PC-3 (cell line): Measurements from ENCODE around the gene AIRE. TPM values are rescaled to one million over a fixed set of nuclear protein-coding genes. Genes with fewer than 3 reads are reported as not detected.

Source experiments
- ATAC-seq: fragments of 200-7000 bp; cut with Tn5 transposase; 2 replicates; pipeline ENCODE4 v1.9.1; 2020; ENCODE audit warnings: mild to moderate bottlenecking, moderate library complexity
- BruUV-seq: library from RNA; stranded (reverse); fragments of 400-500 nt; replicated peaks from 2 replicates; lab custom pipeline; 2021; lab: Mats Ljungman, UMichigan
- CTCF ChIA-PET: fragments of 300-600 bp; sonication (Branson Sonifier 250); formaldehyde crosslinking; loops from one replicate; lab custom pipeline; 2022; ENCODE audit warnings: antibody characterized with exemption; lab: Charles Lee
- POLR2A ChIA-PET: fragments of 300-600 bp; sonication (Branson Sonifier 250); formaldehyde crosslinking; loops from one replicate; lab custom pipeline; 2022; ENCODE audit warnings: antibody characterized with exemption; ENCODE audit not compliant: unreplicated experiment; lab: Charles Lee
- DNase-seq: peaks from one replicate; pipeline ENCODE4 v3.0.0-alpha.2; 2015
- H2AFZ ChIP-seq: fragments of 300-600 bp; sonication (generic); 2 replicates; pipeline ENCODE4 v1.6.0; 2016; ENCODE audit warnings: antibody characterized with exemption, low read length
- H3F3A ChIP-seq: fragments of 300-600 bp; sonication (generic); one replicate; pipeline ENCODE4 v1.6.0; 2017; ENCODE audit warnings: antibody characterized with exemption, low read length, control low read depth, mild to moderate bottlenecking; ENCODE audit not compliant: unreplicated experiment
- H3K27ac ChIP-seq: fragments of 300-600 bp; sonication (generic); 2 replicates; pipeline ENCODE4 v1.5.1; 2016; ENCODE audit warnings: mild to moderate bottlenecking, low read length
- H3K27me3 ChIP-seq: fragments of 300-600 bp; sonication (generic); 2 replicates; pipeline ENCODE4 v1.6.1; 2016; ENCODE audit warnings: low read length, mixed read lengths
- H3K36me3 ChIP-seq: fragments of 300-600 bp; sonication (generic); 2 replicates; pipeline ENCODE4 v1.6.1; 2016; ENCODE audit warnings: low read depth, mixed run types, low read length, mixed read lengths
- H3K4me1 ChIP-seq: fragments of 300-600 bp; sonication (generic); 2 replicates; pipeline ENCODE4 v1.5.1; 2016; ENCODE audit warnings: low read length; ENCODE audit not compliant: insufficient read depth
- H3K4me2 ChIP-seq: fragments of 300-600 bp; sonication (generic); 2 replicates; pipeline ENCODE4 v1.6.0; 2016; ENCODE audit warnings: low read length
- H3K4me3 ChIP-seq: fragments of 300-600 bp; sonication (generic); 2 replicates; pipeline ENCODE4 v1.5.1; 2016; ENCODE audit warnings: mild to moderate bottlenecking, low read length, mixed read lengths
- H3K79me2 ChIP-seq: fragments of 300-600 bp; sonication (generic); 2 replicates; pipeline ENCODE4 v1.6.1; 2017; ENCODE audit warnings: low read length, mixed read lengths
- H3K9ac ChIP-seq: fragments of 300-600 bp; sonication (generic); 2 replicates; pipeline ENCODE4 v1.6.0; 2016; ENCODE audit warnings: mild to moderate bottlenecking, low read length
- H3K9me2 ChIP-seq: fragments of 300-600 bp; sonication (generic); replicated peaks from 2 replicates; pipeline ENCODE4 v1.6.1; 2016; ENCODE audit warnings: mixed run types, low read length, mixed read lengths
- H3K9me3 ChIP-seq: fragments of 300-600 bp; sonication (generic); 2 replicates; pipeline ENCODE4 v1.6.1; 2016; ENCODE audit warnings: low read length, mixed read lengths
- H4K20me1 ChIP-seq: fragments of 300-600 bp; sonication (generic); 2 replicates; pipeline ENCODE4 v1.6.1; 2016; ENCODE audit warnings: low read length, mixed read lengths
- CTCF ChIP-seq: fragments of 300-600 bp; sonication (generic); conservative IDR thresholded peaks from 2 replicates; pipeline ENCODE4 v1.5.1; 2017; ENCODE audit warnings: antibody characterized with exemption, low read depth, mild to moderate bottlenecking, low read length
- EZH2 ChIP-seq: fragments of 300-600 bp; sonication (generic); IDR thresholded peaks from one replicate; pipeline ENCODE4 v1.6.1; 2017; ENCODE audit warnings: antibody characterized with exemption, mild to moderate bottlenecking, low read length; ENCODE audit not compliant: unreplicated experiment
- EZH2phosphoT487 ChIP-seq: fragments of 300-600 bp; sonication (generic); IDR thresholded peaks from 2 replicates; pipeline ENCODE4 v1.6.1; 2018; ENCODE audit warnings: mild to moderate bottlenecking, antibody characterized with exemption, low read length, borderline replicate concordance
- intact Hi-C: fragments of 100-400 bp; cut with micrococcal nuclease; formaldehyde crosslinking; loops from 2 replicates; pipeline ENCODE4 v1.9.0; 2023
- total RNA-seq: library from RNA; depleted of rRNA; stranded (reverse); fragments of >200 nt; gene quantifications from 2 replicates; pipeline ENCODE4 v1.2.3, GENCODE V29; 2014

The AIRE gene
- total RNA-seq, 1 experiment from 2014 or later = not detected

- POLR2A ChIA-PET = no interaction called here
- DNase-seq (no peak), ATAC-seq (no peak)
- H4K20me1 ChIP-seq = no peaks in the 10 kb centered on the region
- H3K9me2 ChIP-seq = no peaks in the 10 kb centered on the region
- H3K27ac ChIP-seq = no peak overlapping the region
- H3K4me1 ChIP-seq = no peaks in the 10 kb centered on the region
- no peak overlapping the region for H3K4me3 ChIP-seq
- no peaks in the 10 kb centered on the region for H3K9me3 ChIP-seq
- TF ChIP-seq EZH2phosphoT487 (no peak), EZH2 (no peak), CTCF (no peak)
- CTCF ChIA-PET = no interaction called here
- no peaks in the 10 kb centered on the region for H3K27me3 ChIP-seq
- peaks cover 8% of the 10 kb centered on the region for H3K36me3 ChIP-seq
- no peaks in the 10 kb centered on the region for H3F3A ChIP-seq
- no peaks in the 10 kb centered on the region for H3K79me2 ChIP-seq
- no peak overlapping the region for H3K4me2 ChIP-seq
- BruUV-seq = TSS peak; percentile 10
- H2AFZ ChIP-seq = no peak overlapping the region
- no peak overlapping the region for H3K9ac ChIP-seq
- intact Hi-C loops = no loop called here
Observed at GRCh38 chr21:44326716-44327602, 41.3 kb downstream of the AIRE start.

- Histone ChIP-seq H3K4me1 (no peaks in the 10 kb centered on the region), H3K27me3 (no peaks in the 10 kb centered on the region), H3K79me2 (no peaks in the 10 kb centered on the region), H2AFZ (no peak overlapping the region), H3K9me2 (no peaks in the 10 kb centered on the region), H3K4me2 (no peak overlapping the region), H3K9me3 (no peaks in the 10 kb centered on the region), H3K27ac (no peak overlapping the region), H3K4me3 (no peak overlapping the region), H3K36me3 (peaks cover 8% of the 10 kb centered on the region), H3F3A (no peaks in the 10 kb centered on the region), H4K20me1 (no peaks in the 10 kb centered on the region), H3K9ac (no peak overlapping the region)
- ChIA-PET CTCF (no interaction called here), POLR2A (no interaction called here)
- no peak for DNase-seq
- ATAC-seq = no peak
- no TSS peak for BruUV-seq
- intact Hi-C loops = no loop called here
- no peak for TF ChIP-seq EZH2
- no peak for TF ChIP-seq CTCF
Observed at GRCh38 chr21:44327603-44327974, 41.9 kb downstream of the AIRE start.

- BruUV-seq = no TSS peak
- H2AFZ ChIP-seq = no peak overlapping the region
- H3K27ac ChIP-seq = no peak overlapping the region
- no peaks in the 10 kb centered on the region for H3K4me1 ChIP-seq
- no peaks in the 10 kb centered on the region for H3K27me3 ChIP-seq
- no peaks in the 10 kb centered on the region for H4K20me1 ChIP-seq
- TF ChIP-seq EZH2 = no peak
- no peak for TF ChIP-seq EZH2phosphoT487
- no peak for TF ChIP-seq CTCF
- no peaks in the 10 kb centered on the region for H3F3A ChIP-seq
- peaks cover 8% of the 10 kb centered on the region for H3K36me3 ChIP-seq
- H3K79me2 ChIP-seq = no peaks in the 10 kb centered on the region
- no peaks in the 10 kb centered on the region for H3K9me2 ChIP-seq
- no peak for ATAC-seq
- no peak overlapping the region for H3K9ac ChIP-seq
- no peak for DNase-seq
- POLR2A ChIA-PET = no interaction called here
- CTCF ChIA-PET = no interaction called here
- no peak overlapping the region for H3K4me3 ChIP-seq
- H3K4me2 ChIP-seq = no peak overlapping the region
- no peaks in the 10 kb centered on the region for H3K9me3 ChIP-seq
- intact Hi-C loops = no loop called here
Observed at GRCh38 chr21:44328242-44328895, 42.7 kb downstream of the AIRE start.
